HEK293T (cell line): ENCODE measurements around the gene FYB1.

Experiments used
- FOXK2 ChIP-seq: fragments of 450-650 bp; IDR thresholded peaks from 2 replicates; pipeline ENCODE4 v1.6.1; 2016; ENCODE audit warnings: mild to moderate bottlenecking
- L3MBTL2 ChIP-seq: fragments of 450-650 bp; conservative IDR thresholded peaks from 2 replicates; pipeline ENCODE4 v1.6.1; 2016; ENCODE audit warnings: mild to moderate bottlenecking
- SP1 ChIP-seq: fragments of 450-650 bp; IDR thresholded peaks from 2 replicates; pipeline ENCODE4 v1.6.1; 2017

DNA sequence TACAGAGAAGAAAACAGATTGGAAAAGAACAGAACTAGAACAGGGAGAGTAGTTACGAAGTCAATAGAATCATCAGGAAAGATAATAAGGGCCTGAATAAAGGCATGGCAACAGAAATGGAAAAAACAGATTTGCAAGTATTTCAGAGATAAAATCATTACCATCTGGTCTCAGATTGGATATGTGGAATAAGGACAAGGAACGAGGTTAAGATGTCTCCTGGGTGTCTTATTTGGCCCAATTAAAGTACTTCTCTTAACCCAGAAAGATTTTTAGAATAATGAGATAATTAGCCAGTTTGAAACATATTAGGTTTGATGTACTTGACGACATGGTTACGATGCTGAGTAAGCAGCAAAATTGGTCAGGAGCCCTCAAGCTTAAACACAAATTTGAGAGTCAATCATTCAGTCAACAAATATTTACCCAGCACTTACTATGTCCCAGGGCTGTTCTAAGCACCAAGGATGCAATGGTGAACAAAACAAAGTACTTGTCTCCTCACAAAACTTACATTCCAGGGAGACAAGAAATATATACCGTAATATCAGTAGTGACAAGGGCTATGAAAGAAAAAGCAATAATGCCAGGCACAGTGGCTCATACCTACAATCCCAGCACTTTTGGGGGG lies 163.5 kb downstream of the FYB1 start:
- TF ChIP-seq L3MBTL2 = no peak
- no peak for TF ChIP-seq SP1
- TF ChIP-seq FOXK2 = no peak
